Measurements from ENCODE around the gene PLVAP. TPM values are rescaled to one million over a fixed set of nuclear protein-coding genes. Genes with fewer than 3 reads are reported as not detected.

PLVAP gene
- total and polyA plus RNA-seq, 11 donors, result 7.1 to 52.8 (median 24.5) TPM

DNA sequence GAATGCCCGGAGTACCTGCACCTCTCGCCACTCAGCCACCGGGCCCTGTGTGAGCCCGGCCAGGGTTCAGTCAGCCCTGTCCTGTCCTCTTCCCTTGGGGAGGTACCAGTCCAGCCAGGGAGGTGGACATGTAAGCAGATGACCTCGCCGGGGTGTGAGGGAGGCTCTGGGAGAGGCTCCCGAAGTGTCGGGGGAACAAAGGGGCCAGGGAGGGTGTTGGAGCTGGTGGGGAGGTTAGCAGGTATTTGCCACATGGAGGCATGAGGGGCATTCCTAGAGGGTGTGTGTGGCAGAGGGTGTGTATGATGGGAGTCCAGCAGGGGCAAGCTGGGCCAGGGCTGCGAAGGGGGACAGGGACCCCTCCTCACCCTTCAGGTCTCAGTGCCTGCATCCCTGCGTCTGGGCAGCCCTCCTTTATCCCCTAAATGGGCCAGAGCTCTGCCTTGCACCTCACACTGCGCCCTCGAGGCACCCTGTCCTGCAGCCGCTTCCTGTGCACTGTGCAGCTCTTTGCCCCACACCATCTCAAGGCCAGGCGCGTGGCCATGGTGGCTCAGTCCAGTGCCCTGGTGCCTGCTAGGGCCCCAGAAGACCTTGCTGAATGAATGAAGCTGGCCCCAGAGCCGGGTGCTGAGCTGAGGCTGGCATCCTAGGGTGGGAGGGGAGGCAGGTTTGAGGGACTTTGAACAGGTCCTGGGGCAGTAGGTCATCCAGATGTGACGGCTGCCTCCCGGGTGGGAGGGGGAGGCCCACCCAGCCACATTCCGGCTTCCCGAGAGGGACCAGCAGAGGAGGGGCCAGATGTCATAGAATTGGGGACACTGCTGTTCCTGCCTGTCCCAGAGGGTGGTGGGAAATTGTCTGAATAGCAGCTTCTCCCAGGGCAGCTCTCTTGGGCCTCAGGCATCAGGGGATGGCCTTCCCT, 64.7 kb downstream of the PLVAP start:
- intact Hi-C loops (cut with DNase I), result no loop called here
- TF ChIP-seq, protein P1, sequence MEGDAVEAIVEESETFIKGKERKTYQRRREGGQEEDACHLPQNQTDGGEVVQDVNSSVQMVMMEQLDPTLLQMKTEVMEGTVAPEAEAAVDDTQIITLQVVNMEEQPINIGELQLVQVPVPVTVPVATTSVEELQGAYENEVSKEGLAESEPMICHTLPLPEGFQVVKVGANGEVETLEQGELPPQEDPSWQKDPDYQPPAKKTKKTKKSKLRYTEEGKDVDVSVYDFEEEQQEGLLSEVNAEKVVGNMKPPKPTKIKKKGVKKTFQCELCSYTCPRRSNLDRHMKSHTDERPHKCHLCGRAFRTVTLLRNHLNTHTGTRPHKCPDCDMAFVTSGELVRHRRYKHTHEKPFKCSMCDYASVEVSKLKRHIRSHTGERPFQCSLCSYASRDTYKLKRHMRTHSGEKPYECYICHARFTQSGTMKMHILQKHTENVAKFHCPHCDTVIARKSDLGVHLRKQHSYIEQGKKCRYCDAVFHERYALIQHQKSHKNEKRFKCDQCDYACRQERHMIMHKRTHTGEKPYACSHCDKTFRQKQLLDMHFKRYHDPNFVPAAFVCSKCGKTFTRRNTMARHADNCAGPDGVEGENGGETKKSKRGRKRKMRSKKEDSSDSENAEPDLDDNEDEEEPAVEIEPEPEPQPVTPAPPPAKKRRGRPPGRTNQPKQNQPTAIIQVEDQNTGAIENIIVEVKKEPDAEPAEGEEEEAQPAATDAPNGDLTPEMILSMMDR (IDR thresholded peaks at IDR 0.05), result no peak
- no peak for TF ChIP-seq POLR2A (IDR thresholded peaks at IDR 0.05)
- DNase-seq, result no peak
- Histone ChIP-seq H3K4me3 (no peak overlapping the region), H3K36me3 (peaks cover 0 to 37% (median 33%) of the 10 kb centered on the region in 9 donors), H3K27me3 (no peaks in the 10 kb centered on the region), H3K9me3 (no peaks in the 10 kb centered on the region), H3K27ac (no peak overlapping the region), H3K4me1 (peaks cover 0 to 31% (median 19%) of the 10 kb centered on the region in 12 donors)
- ATAC-seq, result no peak
- WGBS, 4 donors, result 84 to 87% (median 86%) methylated on average over 18 to 20 of the region's 20 CpGs

DNA sequence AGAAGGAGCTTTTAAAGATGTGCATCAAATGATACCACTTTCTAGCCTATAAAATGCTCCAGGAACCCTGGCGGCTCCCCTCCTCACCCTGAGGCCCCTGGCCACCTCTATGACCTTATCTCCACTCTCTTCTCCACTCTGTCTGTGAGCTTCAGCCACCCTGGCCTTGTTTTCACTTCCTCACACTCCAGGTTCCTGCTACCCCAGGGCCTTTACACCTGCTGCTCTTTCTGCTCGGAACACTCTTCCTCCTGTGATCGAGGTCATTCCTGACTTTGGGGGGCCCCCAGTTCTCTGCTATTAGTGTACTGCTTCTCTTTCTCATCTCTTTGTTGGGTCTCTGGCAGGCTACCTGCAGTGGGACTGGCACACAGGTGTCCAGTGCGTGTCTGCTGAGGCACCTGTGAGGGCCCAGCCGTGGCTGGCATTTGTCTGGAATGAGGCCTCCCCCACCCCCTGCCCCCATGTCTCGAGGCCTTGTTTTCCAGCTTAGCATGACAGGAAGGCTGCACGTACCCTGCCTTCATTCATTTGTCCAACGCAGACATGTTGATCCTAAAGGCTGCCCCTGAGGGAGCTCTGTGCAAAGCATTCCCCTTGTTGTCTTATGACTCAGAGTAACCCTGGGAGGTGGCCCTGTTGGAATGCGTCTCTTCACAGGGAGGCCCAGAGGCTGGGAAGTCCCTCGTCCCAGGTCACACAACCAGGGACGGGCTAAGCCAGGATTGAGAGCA, 65.5 kb downstream of the PLVAP start:
- Histone ChIP-seq H3K4me1 (peaks cover 0 to 39% (median 23%) of the 10 kb centered on the region in 12 donors), H3K36me3 (peaks cover 0 to 32% (median 29%) of the 10 kb centered on the region in 9 donors), H3K27me3 (no peaks in the 10 kb centered on the region), H3K27ac (no peak overlapping the region), H3K9me3 (no peaks in the 10 kb centered on the region), H3K4me3 (no peak overlapping the region)
- no peak for DNase-seq
- WGBS, 4 donors, result 58 to 77% (median 72%) methylated on average over 10 to 11 of the region's 11 CpGs
- no peak for TF ChIP-seq POLR2A (IDR thresholded peaks at IDR 0.05)
- TF ChIP-seq, protein P1 (IDR thresholded peaks at IDR 0.05), result no peak
- intact Hi-C loops (cut with DNase I), result loop anchor here in 1 of 10 donors (2.0 kb wide), 1 partner anchor 21 kb away; no protein-coding TSS in a partner anchor
- no peak for ATAC-seq

- Histone ChIP-seq H3K27ac (peak overlapping the region in 11 of 12 donors; percentile 29 to 84 (median 76)), H3K9me3 (no peaks in the 10 kb centered on the region), H3K27me3 (no peaks in the 10 kb centered on the region), H3K36me3 (peaks cover 0 to 18% (median 14%) of the 10 kb centered on the region in 9 donors), H3K4me3 (peak overlapping the region; percentile 58 to 98 (median 84)), H3K4me1 (peaks cover 0 to 47% (median 32%) of the 10 kb centered on the region in 12 donors)
- no peak for ATAC-seq
- no peak for DNase-seq
- intact Hi-C loops (cut with DNase I), result loop anchor here in 2 of 10 donors (2.0 kb wide), 2 partner anchors 23 to 25 kb away; partner anchors contain the start of gene ANO8 (in 1 of the 2)
- WGBS, 4 donors, result 6 to 7% (median 6%) methylated on average over 14 to 23 of the region's 23 CpGs
- no peak for TF ChIP-seq POLR2A (IDR thresholded peaks at IDR 0.05)
- TF ChIP-seq, protein P1 (IDR thresholded peaks at IDR 0.05), result no peak
Observed at GRCh38 chr19:17309965-17310461, 67.1 kb downstream of the PLVAP start.
